ENCODE data around the gene COL5A2.

The COL5A2 gene

GRCh38 chr2:189146553-189146952, 33.0 kb downstream of the COL5A2 start:
- no peak for DNase-seq

GRCh38 chr2:189144700-189145211, 34.8 kb downstream of the COL5A2 start:
- DNase-seq = no peak

GRCh38 chr2:189143925-189144324, 35.6 kb downstream of the COL5A2 start:
- DNase-seq = no peak

GRCh38 chr2:189142893-189143759, 36.4 kb downstream of the COL5A2 start:
- peak; percentile 65 for DNase-seq

GRCh38 chr2:189138800-189139199, 40.8 kb downstream of the COL5A2 start:
- no peak for DNase-seq

- DNase-seq = no peak
Measured at GRCh38 chr2:189137519-189137918, 42.0 kb downstream of the COL5A2 start.

- no peak for DNase-seq
Measured at GRCh38 chr2:189134485-189134884, 45.1 kb downstream of the COL5A2 start.

- DNase-seq = no peak
Measured at GRCh38 chr2:189131991-189132390, 47.6 kb downstream of the COL5A2 start.

- DNase-seq = no peak
Measured at GRCh38 chr2:189129971-189130370, 49.6 kb downstream of the COL5A2 start.

- DNase-seq = no peak
Measured at GRCh38 chr2:189128970-189129369, 50.6 kb downstream of the COL5A2 start.

- DNase-seq = no peak
Measured at GRCh38 chr2:189127756-189128155, 51.8 kb downstream of the COL5A2 start.

- DNase-seq = no peak
Measured at GRCh38 chr2:189125195-189125594, 54.4 kb downstream of the COL5A2 start.

GRCh38 chr2:189124175-189124574, 55.4 kb downstream of the COL5A2 start:
- DNase-seq = no peak

GRCh38 chr2:189118386-189118785, 61.2 kb downstream of the COL5A2 start:
- no peak for DNase-seq

GRCh38 chr2:189116979-189117378, 62.6 kb downstream of the COL5A2 start:
- no peak for DNase-seq

- DNase-seq = no peak
Measured at GRCh38 chr2:189116087-189116486, 63.5 kb downstream of the COL5A2 start.

- no peak for DNase-seq
Measured at GRCh38 chr2:189115126-189115525, 64.4 kb downstream of the COL5A2 start.

- DNase-seq = no peak
Measured at GRCh38 chr2:189113963-189114362, 65.6 kb downstream of the COL5A2 start.

- DNase-seq = no peak
Measured at GRCh38 chr2:189111063-189111715, 68.4 kb downstream of the COL5A2 start.

- DNase-seq = no peak
Measured at GRCh38 chr2:189109921-189110397, 69.6 kb downstream of the COL5A2 start.

- peak; percentile 9 for DNase-seq
Measured at GRCh38 chr2:189104934-189105333, 74.6 kb downstream of the COL5A2 start.

GRCh38 chr2:189102735-189103134, 76.8 kb downstream of the COL5A2 start:
- DNase-seq = no peak

GRCh38 chr2:189097934-189098333, 81.6 kb downstream of the COL5A2 start:
- no peak for DNase-seq
